GM12878 (cell line): Measurements from ENCODE around the gene CLCN2. TPM values are rescaled to one million over a fixed set of nuclear protein-coding genes. Genes with fewer than 3 reads are reported as not detected.
A peak's percentile ranks its signal among the peaks of the same experiment; 100 is the strongest.

ENCODE experiments used
- ATAC-seq: fragments of 200-7000 bp; cut with Tn5 transposase; 3 replicates; pipeline ENCODE4 v1.9.1; 2020; ENCODE audit warnings: mild to moderate bottlenecking, moderate library complexity
- BruUV-seq: library from RNA; stranded (reverse); fragments of 400-500 nt; replicated peaks from 2 replicates; lab custom pipeline; 2021; lab: Mats Ljungman, UMichigan
- CTCF ChIA-PET: fragments of 300-600 bp; sonication (Branson Sonifier 250); formaldehyde crosslinking; extraction: SDS; loops from one replicate; lab custom pipeline; 2021; ENCODE audit warnings: inconsistent platforms; lab: Yijun Ruan, JAX
- POLR2A ChIA-PET: fragments of 350-600 bp; formaldehyde crosslinking; extraction: SDS; loops from one replicate; lab custom pipeline; 2021; ENCODE audit warnings: inconsistent platforms; lab: Charles Lee
- RAD21 ChIA-PET: fragments of 300-600 bp; sonication (Branson Sonifier 250); formaldehyde crosslinking; loops from one replicate; lab custom pipeline; 2023; ENCODE audit warnings: antibody characterized with exemption; ENCODE audit not compliant: unreplicated experiment; lab: Charles Lee
- SMC1A ChIA-PET: fragments of 300-600 bp; sonication (Branson Sonifier 250); formaldehyde crosslinking; loops from one replicate; lab custom pipeline; 2023; ENCODE audit not compliant: unreplicated experiment, uncharacterized antibody; lab: Charles Lee
- DNase-seq: peaks from one replicate; pipeline ENCODE4 v3.0.0-alpha.2; 2011; ENCODE audit warnings: low read depth, low spot score
- FAIRE-seq: peaks from 3 replicates; lab custom pipeline; 2011; peaks lifted over from hg19 to GRCh38; lab: Jason Lieb, UNC
- H2AFZ ChIP-seq: 2 replicates; pipeline ENCODE4 v1.6.0; 2011; ENCODE audit warnings: low read depth, low read length, control low read depth; ENCODE audit not compliant: control insufficient read depth
- H3K27ac ChIP-seq: 2 replicates; pipeline ENCODE4 v1.5.1; 2011; ENCODE audit warnings: control low read depth; ENCODE audit not compliant: control insufficient read depth, insufficient read depth
- H3K27me3 ChIP-seq, 2 experiments: replicated peaks in 1 of 2; 2 replicates each; pipeline versions ENCODE4 v1.6.0 to v1.6.1; 2011; ENCODE audit warnings: low read length in 1 of 2; ENCODE audit not compliant: control insufficient read depth in 2 of 2, insufficient read depth in 2 of 2
- H3K36me3 ChIP-seq, 2 experiments: 2 replicates each; pipeline ENCODE4 v1.5.1; 2011; ENCODE audit warnings: low read length in 1 of 2; ENCODE audit not compliant: control insufficient read depth in 2 of 2, insufficient read depth in 2 of 2
- H3K4me1 ChIP-seq: 2 replicates; pipeline ENCODE4 v1.6.1; 2011; ENCODE audit warnings: mild to moderate bottlenecking, low read length, moderate library complexity, mixed read lengths; ENCODE audit not compliant: control insufficient read depth, insufficient read depth
- H3K4me2 ChIP-seq: 2 replicates; pipeline ENCODE4 v1.6.0; 2011; ENCODE audit warnings: control low read depth; ENCODE audit not compliant: control insufficient read depth, insufficient read depth
- H3K4me3 ChIP-seq: fragments of 200-600 bp; sonication (generic); 2 replicates; pipeline ENCODE4 v1.5.1; 2016
- H3K79me2 ChIP-seq: 2 replicates; pipeline ENCODE4 v1.6.0; 2011; ENCODE audit warnings: low read length; ENCODE audit not compliant: control insufficient read depth, insufficient read depth
- H3K9ac ChIP-seq: 2 replicates; pipeline ENCODE4 v1.8.0; 2011; ENCODE audit warnings: low read length, control low read depth, mixed read lengths; ENCODE audit not compliant: control insufficient read depth, insufficient read depth
- H3K9me3 ChIP-seq: replicated peaks from 3 replicates; pipeline ENCODE4 v1.5.1; 2011; ENCODE audit warnings: mild to moderate bottlenecking, low read length; ENCODE audit not compliant: control insufficient read depth, insufficient read depth
- H4K20me1 ChIP-seq: 2 replicates; pipeline ENCODE4 v1.6.0; 2011; ENCODE audit not compliant: control insufficient read depth, insufficient read depth
- ASH2L ChIP-seq: fragments of 300-600, 200-600 bp; sonication (generic); IDR thresholded peaks from 2 replicates; pipeline ENCODE4 v1.6.1; 2017; ENCODE audit warnings: low read depth, mild to moderate bottlenecking, borderline replicate concordance
- BHLHE40 ChIP-seq, 2 experiments: fragments of 450-650 bp in 1 of 2; IDR thresholded peaks; 2 replicates each; pipeline ENCODE4 v1.6.1; 2011 to 2017; ENCODE audit warnings: low read depth in 2 of 2, borderline replicate concordance in 1 of 2, improper control_type of control experiment in 1 of 2, low read length in 1 of 2, mild to moderate bottlenecking in 1 of 2
- HCFC1 ChIP-seq: fragments of 150-350 bp; IDR thresholded peaks from 2 replicates; pipeline ENCODE4 v1.6.1; 2014; ENCODE audit warnings: low read length
- LARP7 ChIP-seq: fragments of 450-650 bp; IDR thresholded peaks from 2 replicates; pipeline ENCODE4 v1.6.1; 2017; ENCODE audit warnings: mild to moderate bottlenecking
- MTA2 ChIP-seq: fragments of 450-650 bp; IDR thresholded peaks from 2 replicates; pipeline ENCODE4 v1.6.1; 2016; ENCODE audit warnings: low read depth, mild to moderate bottlenecking, moderate library complexity
- MXI1 ChIP-seq: fragments of 150-350 bp; IDR thresholded peaks from 2 replicates; pipeline ENCODE4 v1.6.1; 2011; ENCODE audit warnings: low read depth, mild to moderate bottlenecking, inconsistent platforms, low read length, improper control_type of control experiment
- NR2F1 ChIP-seq: fragments of 450-650 bp; conservative IDR thresholded peaks from 2 replicates; pipeline ENCODE4 v1.6.1; 2017; ENCODE audit warnings: mild to moderate bottlenecking
- RAD51 ChIP-seq: fragments of 450-650 bp; IDR thresholded peaks from 2 replicates; pipeline ENCODE4 v1.6.1; 2016; ENCODE audit warnings: moderate library complexity, mild to moderate bottlenecking, inconsistent platforms
- SMARCA5 ChIP-seq: fragments of 450-650 bp; IDR thresholded peaks from 2 replicates; pipeline ENCODE4 v1.6.1; 2017; ENCODE audit warnings: mild to moderate bottlenecking
- STAT3 ChIP-seq: IDR thresholded peaks from 2 replicates; pipeline ENCODE4 v1.6.1; 2011; ENCODE audit warnings: low read depth, low read length, improper control_type of control experiment
- TAF1 ChIP-seq: IDR thresholded peaks from 2 replicates; pipeline ENCODE4 v1.6.1; 2011; ENCODE audit warnings: mild to moderate bottlenecking, low read depth, low read length, borderline replicate concordance
- WRNIP1 ChIP-seq: IDR thresholded peaks from 2 replicates; pipeline ENCODE4 v1.6.1; 2011; ENCODE audit warnings: low read depth, low read length, improper control_type of control experiment, borderline replicate concordance
- YY1 ChIP-seq: IDR thresholded peaks from 2 replicates; pipeline ENCODE4 v1.6.1; 2011; ENCODE audit warnings: low read depth, mild to moderate bottlenecking, low read length
- WGBS: methylation state at CpG from one replicate; pipeline ENCODE4 v1.1.6; 2016; ENCODE audit warnings: low lambda C conversion rate; ENCODE audit not compliant: insufficient replicate concordance, insufficient coverage; ENCODE audit errors: missing lambda C conversion rate; 5-methylcytosine and 5-hydroxymethylcytosine counted together
- in situ Hi-C: fragments of 300-500 bp; cut with MboI; formaldehyde crosslinking; loops from 9 replicates; pipeline ENCODE4 v1.14.3; 2018; ENCODE audit warnings: mixed read lengths
- intact Hi-C: fragments of 100-400 bp; cut with micrococcal nuclease; formaldehyde crosslinking; loops from one replicate; pipeline ENCODE4 v1.14.2; 2022; ENCODE audit not compliant: unreplicated experiment
- polyA plus RNA-seq, 11 experiments: library from polyadenylated mRNA; depleted of rRNA in 4 of 11; unstranded in 6 of 11; stranded (reverse) in 5 of 11; fragments of >200 nt; fragmentation: Nextera tagmentation in 4 of 11; fragmentation: Illumina TruSeq in 1 of 11; extraction: Ambion mirVana in 4 of 11; extraction: Trizol in 1 of 11; gene quantifications; 1 replicate in 1 of 11; 2 replicates in 10 of 11; pipeline versions ENCODE4 v1.2.1 to v1.2.3, GENCODE V29; 2011 to 2016; ENCODE audit warnings: inconsistent platforms in 2 of 11, missing spikeins in 2 of 11, low read depth in 1 of 11
- total RNA-seq, 4 experiments: library from RNA; depleted of rRNA in 3 of 4; stranded (reverse); fragments of >200 nt in 3 of 4; fragmentation: Illumina TruSeq in 1 of 4; extraction: Trizol in 1 of 4; gene quantifications; 2 replicates each; pipeline versions ENCODE4 v1.2.1 to v1.2.3, GENCODE V29; 2013 to 2021
- TF ChIP-seq, protein P1 (sequence below): fragments of 150-350 bp; IDR thresholded peaks from 2 replicates; pipeline ENCODE4 v1.6.1; 2014; ENCODE audit warnings: mild to moderate bottlenecking, low read depth, low read length
- TF ChIP-seq, protein P2 (sequence below): fragments of 450-650 bp; IDR thresholded peaks from 2 replicates; pipeline ENCODE4 v1.6.1; 2014; ENCODE audit warnings: mild to moderate bottlenecking
- TF ChIP-seq, protein P3 (sequence below): fragments of 450-650 bp; formaldehyde crosslinking; IDR thresholded peaks from 2 replicates; pipeline ENCODE4 v1.4.0; 2020; ENCODE audit warnings: mild to moderate bottlenecking, moderate library complexity

CLCN2 gene
- total and polyA plus RNA-seq, 10 of the 15 experiments (the other 5 are each of a cell fraction or from before 2014, with no cell fraction given), result 0.13 to 2.6 (median 0.85) TPM; not detected in 1

- TF ChIP-seq, protein P1, sequence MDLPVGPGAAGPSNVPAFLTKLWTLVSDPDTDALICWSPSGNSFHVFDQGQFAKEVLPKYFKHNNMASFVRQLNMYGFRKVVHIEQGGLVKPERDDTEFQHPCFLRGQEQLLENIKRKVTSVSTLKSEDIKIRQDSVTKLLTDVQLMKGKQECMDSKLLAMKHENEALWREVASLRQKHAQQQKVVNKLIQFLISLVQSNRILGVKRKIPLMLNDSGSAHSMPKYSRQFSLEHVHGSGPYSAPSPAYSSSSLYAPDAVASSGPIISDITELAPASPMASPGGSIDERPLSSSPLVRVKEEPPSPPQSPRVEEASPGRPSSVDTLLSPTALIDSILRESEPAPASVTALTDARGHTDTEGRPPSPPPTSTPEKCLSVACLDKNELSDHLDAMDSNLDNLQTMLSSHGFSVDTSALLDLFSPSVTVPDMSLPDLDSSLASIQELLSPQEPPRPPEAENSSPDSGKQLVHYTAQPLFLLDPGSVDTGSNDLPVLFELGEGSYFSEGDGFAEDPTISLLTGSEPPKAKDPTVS, result no peak
- no peak for TF ChIP-seq MTA2
- TF ChIP-seq LARP7, result peak; percentile 74
- no peak for TF ChIP-seq HCFC1
- peak; percentile 44; the same call in 1 of the 2 replicates for TF ChIP-seq YY1
Measured at GRCh38 chr3:184314700-184315542, 46.5 kb downstream of the CLCN2 start (continued).

GRCh38 chr3:184314363-184314699, 47.1 kb downstream of the CLCN2 start, which contains the start of gene EIF4G1:
TSS of gene EIF4G1 (plus strand) at chr3:184314606. CDS start at chr3:184315797, 1,191 bp downstream.
- CTCF ChIA-PET, result no interaction called here
- Histone ChIP-seq H3K9me3 (no peaks in the 10 kb centered on the region), H3K4me1 (0 out of 2 replicates have a peak, but pooled peaks cover 3% of the 10 kb centered on the region), H2AFZ (peak within 1 kb of the TSS; percentile 92), H4K20me1 (peaks cover 12% of the 10 kb centered on the region), H3K4me2 (peak within 1 kb of the TSS; percentile 95), H3K27me3 (no peaks in the 10 kb centered on the region), H3K27ac (peak within 1 kb of the TSS; percentile 92), H3K9ac (peak within 1 kb of the TSS; percentile 99), H3K4me3 (peak within 1 kb of the TSS; percentile 100), H3K36me3 (peaks cover 4 to 17% of the 10 kb centered on the region in 2 experiments), H3K79me2 (peaks cover 46% of the 10 kb centered on the region)
- DNase-seq (peak; percentile 61), FAIRE-seq (peak; percentile 93), ATAC-seq (peak; percentile 88)
- no TSS peak for BruUV-seq
- under 1% methylated on average over 32 of the region's 40 CpGs for WGBS
- intact Hi-C loops, result loop anchor here (2.0 kb wide), 1 partner anchor 16 kb away; the partner anchor contains the start of gene PSMD2
- SMC1A ChIA-PET, result no interaction called here
- POLR2A ChIA-PET, result no interaction called here
- RAD21 ChIA-PET, result no interaction called here
- in situ Hi-C loops, result no loop called here
- peak; percentile 79 to 95; a peak in 3 of 4 replicates for TF ChIP-seq BHLHE40 (IDR thresholded peaks at IDR 0.05; ENCODE audit: borderline replicate concordance in 1 of 2, low read depth in 2 of 2, low read length in 1 of 2)
- TF ChIP-seq, protein P2, sequence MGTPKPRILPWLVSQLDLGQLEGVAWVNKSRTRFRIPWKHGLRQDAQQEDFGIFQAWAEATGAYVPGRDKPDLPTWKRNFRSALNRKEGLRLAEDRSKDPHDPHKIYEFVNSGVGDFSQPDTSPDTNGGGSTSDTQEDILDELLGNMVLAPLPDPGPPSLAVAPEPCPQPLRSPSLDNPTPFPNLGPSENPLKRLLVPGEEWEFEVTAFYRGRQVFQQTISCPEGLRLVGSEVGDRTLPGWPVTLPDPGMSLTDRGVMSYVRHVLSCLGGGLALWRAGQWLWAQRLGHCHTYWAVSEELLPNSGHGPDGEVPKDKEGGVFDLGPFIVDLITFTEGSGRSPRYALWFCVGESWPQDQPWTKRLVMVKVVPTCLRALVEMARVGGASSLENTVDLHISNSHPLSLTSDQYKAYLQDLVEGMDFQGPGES, result no peak
- peak; percentile 89 for TF ChIP-seq TAF1
- peak; percentile 97 for TF ChIP-seq RAD51
- no peak for TF ChIP-seq ASH2L
- TF ChIP-seq NR2F1, result no peak
- TF ChIP-seq YY1, result peak; percentile 88; the same call in 1 of the 2 replicates
- TF ChIP-seq, protein P3, sequence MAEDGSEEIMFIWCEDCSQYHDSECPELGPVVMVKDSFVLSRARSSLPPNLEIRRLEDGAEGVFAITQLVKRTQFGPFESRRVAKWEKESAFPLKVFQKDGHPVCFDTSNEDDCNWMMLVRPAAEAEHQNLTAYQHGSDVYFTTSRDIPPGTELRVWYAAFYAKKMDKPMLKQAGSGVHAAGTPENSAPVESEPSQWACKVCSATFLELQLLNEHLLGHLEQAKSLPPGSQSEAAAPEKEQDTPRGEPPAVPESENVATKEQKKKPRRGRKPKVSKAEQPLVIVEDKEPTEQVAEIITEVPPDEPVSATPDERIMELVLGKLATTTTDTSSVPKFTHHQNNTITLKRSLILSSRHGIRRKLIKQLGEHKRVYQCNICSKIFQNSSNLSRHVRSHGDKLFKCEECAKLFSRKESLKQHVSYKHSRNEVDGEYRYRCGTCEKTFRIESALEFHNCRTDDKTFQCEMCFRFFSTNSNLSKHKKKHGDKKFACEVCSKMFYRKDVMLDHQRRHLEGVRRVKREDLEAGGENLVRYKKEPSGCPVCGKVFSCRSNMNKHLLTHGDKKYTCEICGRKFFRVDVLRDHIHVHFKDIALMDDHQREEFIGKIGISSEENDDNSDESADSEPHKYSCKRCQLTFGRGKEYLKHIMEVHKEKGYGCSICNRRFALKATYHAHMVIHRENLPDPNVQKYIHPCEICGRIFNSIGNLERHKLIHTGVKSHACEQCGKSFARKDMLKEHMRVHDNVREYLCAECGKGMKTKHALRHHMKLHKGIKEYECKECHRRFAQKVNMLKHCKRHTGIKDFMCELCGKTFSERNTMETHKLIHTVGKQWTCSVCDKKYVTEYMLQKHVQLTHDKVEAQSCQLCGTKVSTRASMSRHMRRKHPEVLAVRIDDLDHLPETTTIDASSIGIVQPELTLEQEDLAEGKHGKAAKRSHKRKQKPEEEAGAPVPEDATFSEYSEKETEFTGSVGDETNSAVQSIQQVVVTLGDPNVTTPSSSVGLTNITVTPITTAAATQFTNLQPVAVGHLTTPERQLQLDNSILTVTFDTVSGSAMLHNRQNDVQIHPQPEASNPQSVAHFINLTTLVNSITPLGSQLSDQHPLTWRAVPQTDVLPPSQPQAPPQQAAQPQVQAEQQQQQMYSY, result no peak
- no peak for TF ChIP-seq STAT3
- no peak for TF ChIP-seq SMARCA5
- no peak for TF ChIP-seq WRNIP1
- no peak for TF ChIP-seq MXI1
